ENCODE data around the gene FAM9A.
"Not testable (repeated sequence)": the region's sequence is repeated elsewhere in the genome, so short reads cannot be mapped to it uniquely, and the experiment has no call there.

FAM9A gene

DNA sequence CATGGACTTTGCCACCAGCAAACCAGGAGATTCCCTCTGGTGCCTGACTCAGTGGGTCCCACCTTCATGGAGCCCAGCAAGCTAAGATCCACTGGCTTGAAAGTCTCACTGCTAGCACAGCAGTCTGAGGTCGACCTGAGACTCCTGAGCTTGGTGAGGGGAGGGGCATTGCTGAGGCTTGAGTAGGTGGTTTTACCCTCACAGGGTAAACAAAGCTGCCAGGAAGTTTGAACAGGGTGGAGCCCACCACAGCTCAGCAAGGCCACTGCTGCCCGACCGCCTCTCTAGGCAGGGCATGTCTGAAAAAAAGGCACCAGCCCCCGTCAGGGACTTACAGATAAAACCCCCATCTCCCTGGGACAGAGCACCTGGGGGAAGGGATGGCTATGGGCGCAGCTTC is 28.1 kb downstream of the FAM9A start:
- TF ChIP-seq ISL1 (CRISPR knock-in tag; IDR thresholded peaks at IDR 0.05) (no peak), ARNTL (CRISPR knock-in tag; IDR thresholded peaks at IDR 0.05; ENCODE audit: borderline replicate concordance, low read depth) (no peak), ZFP30 (CRISPR knock-in tag; IDR thresholded peaks at IDR 0.05) (no peak), ESRRG (CRISPR knock-in tag; IDR thresholded peaks at IDR 0.05) (no peak), ZNF70 (CRISPR knock-in tag; IDR thresholded peaks at IDR 0.05) (no peak), SNAI2 (CRISPR knock-in tag; IDR thresholded peaks at IDR 0.05) (no peak), ZC3H10 (CRISPR knock-in tag; IDR thresholded peaks at IDR 0.05) (no peak), ZNF8 (CRISPR knock-in tag; IDR thresholded peaks at IDR 0.05) (no peak), TOX (CRISPR knock-in tag; IDR thresholded peaks at IDR 0.05; ENCODE audit: borderline replicate concordance) (no peak), TCF4 (CRISPR knock-in tag; IDR thresholded peaks at IDR 0.05; ENCODE audit: borderline replicate concordance) (no peak)
- no peak for ATAC-seq

DNA sequence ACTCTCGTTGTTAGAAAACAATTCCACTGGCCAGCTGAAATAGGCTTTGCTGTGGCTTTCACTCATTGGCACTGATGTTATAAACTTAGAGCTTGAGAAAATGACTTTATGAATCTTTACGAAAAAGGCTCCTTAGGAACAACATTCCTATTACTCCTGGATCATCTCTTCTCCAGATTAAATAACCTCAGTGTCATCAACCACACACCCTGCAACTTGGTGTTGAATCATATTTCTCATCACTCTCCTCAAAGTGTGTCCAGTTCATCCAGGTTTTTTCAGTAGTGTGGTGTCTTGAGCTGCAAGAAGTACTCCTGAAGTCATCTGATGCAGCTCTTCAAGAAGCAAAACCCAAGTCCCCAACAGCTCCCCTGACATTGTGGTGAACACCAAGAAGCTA is 41.2 kb downstream of the FAM9A start:
- TF ChIP-seq CSDC2 (CRISPR knock-in tag; IDR thresholded peaks at IDR 0.05), result no peak
- TF ChIP-seq, protein P1, sequence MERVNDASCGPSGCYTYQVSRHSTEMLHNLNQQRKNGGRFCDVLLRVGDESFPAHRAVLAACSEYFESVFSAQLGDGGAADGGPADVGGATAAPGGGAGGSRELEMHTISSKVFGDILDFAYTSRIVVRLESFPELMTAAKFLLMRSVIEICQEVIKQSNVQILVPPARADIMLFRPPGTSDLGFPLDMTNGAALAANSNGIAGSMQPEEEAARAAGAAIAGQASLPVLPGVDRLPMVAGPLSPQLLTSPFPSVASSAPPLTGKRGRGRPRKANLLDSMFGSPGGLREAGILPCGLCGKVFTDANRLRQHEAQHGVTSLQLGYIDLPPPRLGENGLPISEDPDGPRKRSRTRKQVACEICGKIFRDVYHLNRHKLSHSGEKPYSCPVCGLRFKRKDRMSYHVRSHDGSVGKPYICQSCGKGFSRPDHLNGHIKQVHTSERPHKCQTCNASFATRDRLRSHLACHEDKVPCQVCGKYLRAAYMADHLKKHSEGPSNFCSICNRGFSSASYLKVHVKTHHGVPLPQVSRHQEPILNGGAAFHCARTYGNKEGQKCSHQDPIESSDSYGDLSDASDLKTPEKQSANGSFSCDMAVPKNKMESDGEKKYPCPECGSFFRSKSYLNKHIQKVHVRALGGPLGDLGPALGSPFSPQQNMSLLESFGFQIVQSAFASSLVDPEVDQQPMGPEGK (CRISPR knock-in tag; IDR thresholded peaks at IDR 0.05; ENCODE audit: borderline replicate concordance), result no peak
- no peak for TF ChIP-seq ZFP3 (CRISPR knock-in tag; IDR thresholded peaks at IDR 0.05)
- TF ChIP-seq ESRRG (CRISPR knock-in tag; IDR thresholded peaks at IDR 0.05), result no peak
- TF ChIP-seq, protein P2, sequence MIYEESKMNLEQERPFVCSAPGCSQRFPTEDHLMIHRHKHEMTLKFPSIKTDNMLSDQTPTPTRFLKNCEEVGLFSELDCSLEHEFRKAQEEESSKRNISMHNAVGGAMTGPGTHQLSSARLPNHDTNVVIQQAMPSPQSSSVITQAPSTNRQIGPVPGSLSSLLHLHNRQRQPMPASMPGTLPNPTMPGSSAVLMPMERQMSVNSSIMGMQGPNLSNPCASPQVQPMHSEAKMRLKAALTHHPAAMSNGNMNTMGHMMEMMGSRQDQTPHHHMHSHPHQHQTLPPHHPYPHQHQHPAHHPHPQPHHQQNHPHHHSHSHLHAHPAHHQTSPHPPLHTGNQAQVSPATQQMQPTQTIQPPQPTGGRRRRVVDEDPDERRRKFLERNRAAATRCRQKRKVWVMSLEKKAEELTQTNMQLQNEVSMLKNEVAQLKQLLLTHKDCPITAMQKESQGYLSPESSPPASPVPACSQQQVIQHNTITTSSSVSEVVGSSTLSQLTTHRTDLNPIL (CRISPR knock-in tag; IDR thresholded peaks at IDR 0.05; ENCODE audit: low read depth), result no peak
- TF ChIP-seq ZNF70 (CRISPR knock-in tag; IDR thresholded peaks at IDR 0.05), result no peak
- TF ChIP-seq, protein P3, sequence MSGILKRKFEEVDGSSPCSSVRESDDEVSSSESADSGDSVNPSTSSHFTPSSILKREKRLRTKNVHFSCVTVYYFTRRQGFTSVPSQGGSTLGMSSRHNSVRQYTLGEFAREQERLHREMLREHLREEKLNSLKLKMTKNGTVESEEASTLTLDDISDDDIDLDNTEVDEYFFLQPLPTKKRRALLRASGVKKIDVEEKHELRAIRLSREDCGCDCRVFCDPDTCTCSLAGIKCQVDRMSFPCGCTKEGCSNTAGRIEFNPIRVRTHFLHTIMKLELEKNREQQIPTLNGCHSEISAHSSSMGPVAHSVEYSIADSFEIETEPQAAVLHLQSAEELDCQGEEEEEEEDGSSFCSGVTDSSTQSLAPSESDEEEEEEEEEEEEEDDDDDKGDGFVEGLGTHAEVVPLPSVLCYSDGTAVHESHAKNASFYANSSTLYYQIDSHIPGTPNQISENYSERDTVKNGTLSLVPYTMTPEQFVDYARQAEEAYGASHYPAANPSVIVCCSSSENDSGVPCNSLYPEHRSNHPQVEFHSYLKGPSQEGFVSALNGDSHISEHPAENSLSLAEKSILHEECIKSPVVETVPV (CRISPR knock-in tag; IDR thresholded peaks at IDR 0.05), result no peak
- no peak for TF ChIP-seq ZFP30 (CRISPR knock-in tag; IDR thresholded peaks at IDR 0.05)
- no peak for TF ChIP-seq TCF4 (CRISPR knock-in tag; IDR thresholded peaks at IDR 0.05; ENCODE audit: borderline replicate concordance)
- no peak for TF ChIP-seq BACH2 (CRISPR knock-in tag; IDR thresholded peaks at IDR 0.05; ENCODE audit: borderline replicate concordance)
- TF ChIP-seq GLIS3 (CRISPR knock-in tag; IDR thresholded peaks at IDR 0.05), result no peak
- TF ChIP-seq, protein P4, sequence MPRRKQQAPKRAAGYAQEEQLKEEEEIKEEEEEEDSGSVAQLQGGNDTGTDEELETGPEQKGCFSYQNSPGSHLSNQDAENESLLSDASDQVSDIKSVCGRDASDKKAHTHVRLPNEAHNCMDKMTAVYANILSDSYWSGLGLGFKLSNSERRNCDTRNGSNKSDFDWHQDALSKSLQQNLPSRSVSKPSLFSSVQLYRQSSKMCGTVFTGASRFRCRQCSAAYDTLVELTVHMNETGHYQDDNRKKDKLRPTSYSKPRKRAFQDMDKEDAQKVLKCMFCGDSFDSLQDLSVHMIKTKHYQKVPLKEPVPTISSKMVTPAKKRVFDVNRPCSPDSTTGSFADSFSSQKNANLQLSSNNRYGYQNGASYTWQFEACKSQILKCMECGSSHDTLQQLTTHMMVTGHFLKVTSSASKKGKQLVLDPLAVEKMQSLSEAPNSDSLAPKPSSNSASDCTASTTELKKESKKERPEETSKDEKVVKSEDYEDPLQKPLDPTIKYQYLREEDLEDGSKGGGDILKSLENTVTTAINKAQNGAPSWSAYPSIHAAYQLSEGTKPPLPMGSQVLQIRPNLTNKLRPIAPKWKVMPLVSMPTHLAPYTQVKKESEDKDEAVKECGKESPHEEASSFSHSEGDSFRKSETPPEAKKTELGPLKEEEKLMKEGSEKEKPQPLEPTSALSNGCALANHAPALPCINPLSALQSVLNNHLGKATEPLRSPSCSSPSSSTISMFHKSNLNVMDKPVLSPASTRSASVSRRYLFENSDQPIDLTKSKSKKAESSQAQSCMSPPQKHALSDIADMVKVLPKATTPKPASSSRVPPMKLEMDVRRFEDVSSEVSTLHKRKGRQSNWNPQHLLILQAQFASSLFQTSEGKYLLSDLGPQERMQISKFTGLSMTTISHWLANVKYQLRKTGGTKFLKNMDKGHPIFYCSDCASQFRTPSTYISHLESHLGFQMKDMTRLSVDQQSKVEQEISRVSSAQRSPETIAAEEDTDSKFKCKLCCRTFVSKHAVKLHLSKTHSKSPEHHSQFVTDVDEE (CRISPR knock-in tag; IDR thresholded peaks at IDR 0.05), result no peak
- TF ChIP-seq ZNF8 (CRISPR knock-in tag; IDR thresholded peaks at IDR 0.05), result no peak
- no peak for TF ChIP-seq PPARA (CRISPR knock-in tag; IDR thresholded peaks at IDR 0.05; ENCODE audit: borderline replicate concordance)
- no peak for TF ChIP-seq ZNF565 (CRISPR knock-in tag; conservative IDR thresholded peaks at IDR 0.05; ENCODE audit: low read depth)
- no peak for TF ChIP-seq ISL1 (CRISPR knock-in tag; IDR thresholded peaks at IDR 0.05)
- TF ChIP-seq RARB (CRISPR knock-in tag; IDR thresholded peaks at IDR 0.05), result no peak
- no peak for TF ChIP-seq SNAI2 (CRISPR knock-in tag; IDR thresholded peaks at IDR 0.05)
- TF ChIP-seq TOX (CRISPR knock-in tag; IDR thresholded peaks at IDR 0.05; ENCODE audit: borderline replicate concordance), result no peak
- no peak for TF ChIP-seq OSR1 (CRISPR knock-in tag; IDR thresholded peaks at IDR 0.05)
- no peak for ATAC-seq

DNA sequence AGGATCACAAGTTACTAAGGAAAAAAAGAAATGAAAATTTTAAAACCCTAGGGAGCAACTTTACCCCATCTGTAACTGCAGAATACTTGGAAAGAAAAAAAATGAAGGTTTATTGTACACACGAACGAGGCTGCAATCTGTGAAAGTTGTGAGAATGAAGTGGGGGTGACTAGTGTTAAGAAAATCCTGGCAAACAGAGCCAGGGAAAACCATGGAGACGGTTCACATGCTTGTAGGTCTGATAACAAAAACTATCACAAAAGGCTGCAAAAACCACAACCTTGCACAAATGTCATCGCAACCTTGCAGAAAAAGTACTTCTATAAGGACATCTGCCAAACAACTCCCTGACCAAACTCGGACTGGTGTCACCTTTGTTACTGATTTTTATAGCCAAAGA is 42.5 kb downstream of the FAM9A start:
- not testable (repeated sequence) for ATAC-seq

DNA sequence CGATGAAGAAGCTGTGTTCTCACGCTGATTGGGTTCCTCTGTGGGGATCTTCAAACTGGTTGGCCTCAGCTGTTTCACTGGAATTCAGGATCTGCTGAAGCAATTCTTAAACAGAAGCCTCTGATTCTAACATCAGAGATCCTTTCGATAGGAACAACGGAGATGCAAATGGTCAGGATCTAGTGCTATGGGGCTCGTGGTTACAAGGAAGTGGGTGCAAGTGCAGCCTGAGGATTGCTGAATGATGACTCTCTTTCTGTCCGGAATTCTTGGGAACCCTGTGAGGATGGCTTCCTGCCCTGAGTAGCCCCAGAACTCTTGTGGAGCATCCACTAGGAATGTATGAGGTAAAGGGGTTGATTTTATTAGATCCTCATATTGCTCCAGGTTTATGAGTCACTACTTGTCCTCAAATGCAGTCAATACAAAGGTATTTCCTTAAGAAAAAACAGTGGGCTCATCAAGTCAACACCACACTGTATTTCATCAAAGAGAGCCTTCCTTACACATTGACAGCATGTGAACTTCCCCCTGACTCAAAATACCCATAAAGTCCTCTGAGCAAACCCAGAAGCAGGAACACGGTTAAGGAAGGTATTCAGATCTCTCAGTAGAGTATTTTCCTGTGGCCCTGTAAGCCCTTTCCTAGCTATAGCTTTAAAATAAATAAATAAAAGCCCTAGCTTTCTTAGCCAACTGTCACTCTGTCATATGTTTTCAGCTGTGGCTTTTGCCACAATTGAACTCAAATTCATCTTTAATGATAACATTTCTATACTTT is 43.4 kb downstream of the FAM9A start:
- not testable (repeated sequence) for ATAC-seq

Measured in SK-N-SH treated with all-trans-retinoic acid at 6 μM for 48 hours (cell line).